D721Med (cell line): ENCODE measurements around the gene EEPD1.

Experiments
- DNase-seq: peaks from one replicate; pipeline ENCODE4 v3.0.0; 2011; ENCODE audit warnings: low spot score; ENCODE audit not compliant: insufficient read length
- FAIRE-seq: peaks from 2 replicates; lab custom pipeline; 2011; peaks lifted over from hg19 to GRCh38; lab: Jason Lieb, UNC
- CTCF ChIP-seq: IDR thresholded peaks from 2 replicates; pipeline ENCODE4 v1.5.1; 2012; ENCODE audit warnings: mild to moderate bottlenecking, control low read depth; ENCODE audit not compliant: insufficient read depth; ENCODE audit errors: missing control alignments

Gene EEPD1

DNA sequence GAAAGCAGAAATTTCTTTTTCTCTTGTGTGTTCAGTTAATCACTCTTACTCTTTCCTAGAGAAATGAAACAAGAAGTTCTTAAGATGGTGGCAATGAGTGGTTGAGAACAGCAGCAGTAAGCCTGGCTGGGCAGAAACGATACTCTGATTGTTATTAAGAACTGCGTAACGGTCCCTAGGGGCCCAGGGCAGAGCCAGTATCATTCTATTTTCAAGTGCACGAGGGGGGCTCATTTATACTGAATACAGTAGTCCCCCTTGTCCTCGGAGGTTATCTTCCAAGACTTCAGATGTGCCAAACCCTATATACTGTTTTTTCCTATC, 64.9 kb downstream of the EEPD1 start:
- FAIRE-seq = no peak
- no peak for TF ChIP-seq CTCF
- DNase-seq = no peak

- DNase-seq = no peak
- no peak for TF ChIP-seq CTCF
- no peak for FAIRE-seq
Measured at GRCh38 chr7:36219429-36219828, 66.4 kb downstream of the EEPD1 start.

DNA sequence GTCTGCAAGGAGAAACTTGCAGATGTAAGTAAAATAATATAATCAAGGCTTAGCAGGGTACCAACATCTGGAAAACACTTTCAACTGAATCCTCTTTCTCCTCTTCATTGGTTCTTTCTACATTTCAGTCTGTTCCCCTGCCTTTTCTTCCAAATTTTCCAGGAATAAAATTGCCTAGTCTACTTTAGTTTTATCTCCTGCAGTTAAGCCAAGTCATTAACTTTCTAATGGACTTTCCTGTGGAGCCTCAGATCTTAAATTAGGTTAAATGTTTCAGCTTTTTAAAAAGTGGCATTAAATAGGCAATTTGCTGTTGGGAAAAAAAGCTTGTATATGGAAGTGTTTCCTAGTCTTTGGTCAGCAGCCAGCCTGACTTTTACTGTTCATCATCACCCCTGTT, 70.8 kb downstream of the EEPD1 start:
- no peak for FAIRE-seq
- no peak for TF ChIP-seq CTCF
- no peak for DNase-seq

DNA sequence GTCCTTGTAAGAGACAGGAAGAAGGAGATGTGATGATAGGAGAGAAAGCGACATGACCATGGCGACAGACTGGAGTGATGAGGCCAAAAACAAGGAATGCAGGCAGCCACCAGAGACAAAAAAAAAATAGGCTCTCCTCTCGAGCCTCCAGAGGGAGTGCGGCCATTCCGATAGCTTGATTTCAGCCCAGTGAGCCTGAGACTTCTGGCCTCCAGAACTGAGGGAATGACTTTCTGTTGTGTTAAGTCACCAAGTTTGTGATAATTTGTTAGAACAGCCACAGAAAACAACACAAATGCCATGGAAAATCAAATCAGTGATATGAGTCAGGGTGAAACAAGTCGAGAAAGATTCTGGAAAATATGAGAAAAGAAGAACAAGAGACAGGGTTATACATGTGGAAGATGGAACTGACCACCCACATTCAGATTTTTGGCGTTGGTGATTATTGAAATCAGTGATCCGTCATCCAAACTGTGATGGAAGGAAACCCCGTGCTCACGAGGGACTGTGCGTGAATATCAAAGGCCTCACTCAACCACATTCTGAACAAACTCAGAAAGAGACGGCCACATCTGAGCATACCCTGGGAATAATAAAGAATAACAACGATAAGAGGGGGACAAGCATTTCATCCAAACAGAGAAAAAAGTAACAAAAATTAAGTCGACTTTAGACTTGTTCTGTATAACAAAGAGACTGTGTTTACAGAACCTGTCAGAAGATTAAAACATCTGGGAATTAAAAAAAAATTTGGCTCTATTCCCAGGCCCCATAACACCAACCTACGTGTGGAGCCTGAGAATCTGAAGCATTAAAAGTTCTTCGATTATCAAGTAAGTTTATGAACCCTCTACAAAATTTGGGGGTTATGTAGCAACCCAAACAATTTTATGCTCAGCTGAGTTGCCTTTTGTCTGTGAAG, 72.1 kb downstream of the EEPD1 start:
- FAIRE-seq = no peak
- no peak for TF ChIP-seq CTCF
- DNase-seq = no peak

DNA sequence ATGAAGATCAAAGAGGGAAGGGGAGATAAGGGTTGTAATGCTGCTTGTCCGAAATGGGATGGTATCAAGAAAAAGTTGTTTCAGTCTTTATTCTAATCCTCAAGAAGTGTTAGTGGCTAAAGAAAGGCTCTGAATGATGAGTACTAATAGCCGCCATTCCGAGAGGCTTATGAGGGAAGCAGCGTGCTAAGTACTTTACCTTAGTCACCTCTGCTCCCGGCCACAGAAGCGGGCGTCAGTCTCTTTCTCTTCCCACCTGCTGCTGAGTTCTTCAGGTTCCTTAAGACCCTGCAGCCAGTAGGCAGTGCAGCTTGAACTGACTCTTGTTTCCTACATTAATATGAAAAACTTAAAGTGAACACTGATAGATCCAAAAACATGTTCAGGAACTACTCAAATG, 73.1 kb downstream of the EEPD1 start:
- no peak for DNase-seq
- no peak for FAIRE-seq
- TF ChIP-seq CTCF = no peak

GRCh38 chr7:36227223-36227622, 74.2 kb downstream of the EEPD1 start:
- DNase-seq (no peak), FAIRE-seq (no peak)
- no peak for TF ChIP-seq CTCF

DNA sequence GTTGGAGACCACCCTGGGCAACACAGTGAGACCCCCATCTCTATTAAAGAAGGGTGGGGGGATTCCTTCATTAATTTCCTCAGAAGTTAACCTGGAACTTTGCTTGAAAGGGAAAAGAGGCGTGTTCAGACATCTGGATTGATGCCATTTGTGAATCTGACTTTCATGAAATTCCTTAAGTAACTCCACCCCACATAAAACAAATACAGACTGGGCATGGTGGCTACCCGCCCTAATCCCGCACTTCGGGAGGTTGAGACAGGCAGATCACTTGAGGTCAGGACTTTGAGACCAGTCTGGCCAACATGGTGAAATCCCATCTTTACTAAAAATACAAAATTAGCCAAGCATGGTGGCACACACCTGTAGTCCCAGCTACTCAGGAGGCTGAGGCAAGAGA, 75.0 kb downstream of the EEPD1 start:
- no peak for FAIRE-seq
- DNase-seq = no peak
- no peak for TF ChIP-seq CTCF
